Left renal cortex interstitium (tissue), 4 donors: Measurements from ENCODE around the gene TMEM176A. TPM values are rescaled to one million over a fixed set of nuclear protein-coding genes. Genes with fewer than 3 reads are reported as not detected.
"Not testable (repeated sequence)": the region's sequence is repeated elsewhere in the genome, so short reads cannot be mapped to it uniquely, and the experiment has no call there.

Experiments used
- DNase-seq, 4 donors: peaks; one replicate each; pipeline ENCODE4 v3.0.0-alpha.2; 2013; ENCODE audit warnings: low read depth in 4 of 4, low spot score in 2 of 4, missing footprints in 1 of 4
- polyA plus RNA-seq, 4 donors: library from polyadenylated mRNA; unstranded; fragments of 120-200 nt; gene quantifications; one replicate each; pipeline ENCODE4 v1.2.1, GENCODE V29; 2013; ENCODE audit not compliant: insufficient read length in 4 of 4

The TMEM176A gene, protein sequence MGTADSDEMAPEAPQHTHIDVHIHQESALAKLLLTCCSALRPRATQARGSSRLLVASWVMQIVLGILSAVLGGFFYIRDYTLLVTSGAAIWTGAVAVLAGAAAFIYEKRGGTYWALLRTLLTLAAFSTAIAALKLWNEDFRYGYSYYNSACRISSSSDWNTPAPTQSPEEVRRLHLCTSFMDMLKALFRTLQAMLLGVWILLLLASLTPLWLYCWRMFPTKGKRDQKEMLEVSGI
- polyA plus RNA-seq, result 100 to 1,000 TPM in 2 of 4 donors, 10 to 100 TPM in 2; 74.3 to 122 (median 96.8) TPM

DNA sequence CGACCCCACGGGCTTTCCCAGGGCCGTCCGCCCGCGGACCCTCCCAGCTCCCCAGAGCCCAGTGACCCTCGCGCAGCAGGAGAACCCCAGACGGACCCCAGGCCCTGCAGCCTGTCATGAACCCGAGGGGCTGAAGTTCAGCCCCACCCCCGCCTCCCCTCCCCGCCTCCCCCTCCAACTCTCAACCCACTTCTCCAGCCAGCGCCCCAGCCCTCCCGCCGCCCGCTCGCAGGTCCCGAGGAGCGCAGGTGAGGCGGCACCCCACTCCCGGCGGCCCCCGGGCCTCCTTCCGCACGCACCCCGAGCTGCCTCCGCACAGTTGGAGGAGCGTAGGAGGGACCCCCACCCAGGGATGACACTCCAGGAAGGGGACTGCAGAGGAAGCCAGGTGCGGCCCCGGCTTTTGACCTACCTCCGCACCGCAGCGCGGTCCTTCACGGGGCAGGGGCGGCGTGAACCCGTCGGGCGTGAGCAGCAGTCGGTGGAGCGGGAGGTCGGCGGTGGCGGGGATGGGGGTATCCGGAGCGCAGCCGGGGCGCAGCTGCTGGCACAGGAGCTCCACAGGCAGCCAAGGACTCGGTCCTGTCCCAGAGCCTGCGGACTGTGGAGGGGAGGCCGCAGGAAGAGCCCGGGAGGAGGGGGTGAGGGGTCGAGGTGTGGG lies at the start of gene TMEM176A:
TSS of gene TMEM176A (plus strand) at position 189 of the 661 bp plus-strand sequence. CDS start 782 bp downstream, outside the sequence.
- DNase-seq, result no peak

DNA sequence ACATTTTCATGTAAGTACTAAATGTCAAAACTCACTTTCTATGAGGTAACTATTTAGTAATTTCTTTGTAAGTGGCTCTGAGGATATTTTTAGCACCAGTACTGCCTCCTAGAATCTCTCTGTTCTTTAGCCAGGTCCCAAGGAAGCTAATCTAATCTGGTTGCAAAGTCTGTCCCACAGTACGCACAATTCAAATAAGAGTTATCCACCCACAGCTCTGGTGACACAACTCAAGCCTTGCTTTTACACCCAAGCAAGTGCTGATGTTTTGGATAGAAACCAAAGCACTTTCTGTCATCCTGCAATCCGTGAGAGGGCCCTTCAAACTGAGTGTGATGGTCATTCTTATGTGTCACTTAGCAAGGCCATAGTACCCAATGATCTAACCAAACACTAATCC lies 48.9 kb upstream of the TMEM176A start:
- DNase-seq, result no peak

- no peak for DNase-seq
These were observed 47.3 kb upstream of the TMEM176A start for GRCh38 chr7:150753239-150753638.

- DNase-seq, result no peak
These were observed 46.6 kb upstream of the TMEM176A start for GRCh38 chr7:150753826-150754603.

- no peak for DNase-seq
These were observed 45.6 kb upstream of the TMEM176A start for GRCh38 chr7:150754951-150755350.

- no peak for DNase-seq
These were observed 45.0 kb upstream of the TMEM176A start for GRCh38 chr7:150755473-150756099.

DNA sequence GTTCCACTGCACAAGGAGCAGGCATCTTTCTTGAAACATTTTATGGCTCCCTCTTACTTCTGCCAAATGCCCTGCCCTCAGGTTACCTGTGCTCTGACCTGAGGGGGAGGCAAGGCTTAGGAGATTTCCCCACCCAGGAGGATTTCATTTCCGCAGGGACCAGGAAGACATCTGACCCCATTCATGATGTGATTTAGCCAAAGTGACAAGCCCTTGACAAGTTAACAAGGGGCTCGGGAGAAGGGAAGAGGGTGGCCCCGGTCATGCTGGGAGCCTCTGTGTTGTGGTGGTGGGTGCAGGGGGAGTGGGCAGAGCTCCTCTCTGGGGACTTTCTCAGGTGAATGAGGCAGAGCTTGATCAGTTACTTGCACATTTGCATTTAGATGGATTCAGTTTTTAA lies 44.4 kb upstream of the TMEM176A start:
- no peak for DNase-seq

GRCh38 chr7:150756858-150757257 lies 43.7 kb upstream of the TMEM176A start:
- DNase-seq, result no peak

- no peak for DNase-seq
These were observed 41.1 kb upstream of the TMEM176A start for GRCh38 chr7:150759479-150759878.

GRCh38 chr7:150766334-150766709 lies 34.2 kb upstream of the TMEM176A start:
- no peak for DNase-seq

GRCh38 chr7:150769768-150770167 lies 30.8 kb upstream of the TMEM176A start:
- no peak for DNase-seq

GRCh38 chr7:150774131-150774530 lies 26.4 kb upstream of the TMEM176A start:
- DNase-seq, result not testable (repeated sequence)

- DNase-seq, result no peak
These were observed 22.4 kb upstream of the TMEM176A start for GRCh38 chr7:150778014-150778737.

DNA sequence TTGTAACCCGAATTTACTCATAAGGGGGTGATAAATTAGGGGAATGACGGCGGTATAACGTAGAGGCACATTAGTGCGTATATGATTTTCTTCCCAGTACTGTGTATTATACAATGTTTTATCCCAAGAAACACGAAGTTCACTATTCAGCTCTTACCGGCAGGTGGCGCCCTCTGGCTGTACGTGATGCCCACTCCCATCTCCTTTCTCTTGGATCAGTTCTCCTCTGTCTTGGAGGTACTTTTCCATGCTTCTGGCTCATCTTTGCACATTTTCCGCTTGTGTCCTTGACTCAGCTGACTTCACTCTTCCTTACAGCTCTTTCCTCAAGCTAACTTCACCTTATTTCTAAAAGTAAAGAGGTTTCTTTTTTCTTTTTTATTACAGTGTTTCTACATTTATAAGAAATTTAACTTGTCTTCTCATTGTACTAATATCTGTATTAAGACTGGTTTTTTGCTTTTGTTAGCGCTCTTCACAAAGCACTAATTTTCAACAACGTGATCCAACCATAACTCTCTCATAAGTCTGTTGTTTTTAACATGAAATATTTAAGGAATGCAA lies 21.7 kb upstream of the TMEM176A start:
- DNase-seq, result peak in 3 of 4 donors; percentile 42 to 63 (median 61)

DNA sequence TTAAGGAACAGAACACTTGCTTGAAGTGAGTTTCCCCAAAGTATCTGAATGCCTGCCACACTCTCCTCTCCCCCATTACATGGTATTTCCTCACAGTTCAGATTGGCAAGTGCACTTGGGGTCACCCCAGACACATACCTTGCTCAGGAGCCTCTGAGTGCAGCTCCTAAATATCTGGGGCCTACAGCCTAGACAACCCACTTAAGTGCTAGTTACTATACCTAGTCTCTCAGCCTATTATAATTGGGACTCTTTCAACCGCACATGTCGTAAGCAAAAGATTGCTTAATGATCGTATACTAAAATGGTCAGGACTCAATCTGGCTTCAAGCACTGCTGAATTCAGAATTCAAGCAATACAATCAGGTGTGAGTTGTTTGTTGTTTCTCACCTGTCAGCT lies 20.3 kb upstream of the TMEM176A start:
- no peak for DNase-seq

- no peak for DNase-seq
These were observed 19.5 kb upstream of the TMEM176A start for GRCh38 chr7:150781103-150781502.

DNA sequence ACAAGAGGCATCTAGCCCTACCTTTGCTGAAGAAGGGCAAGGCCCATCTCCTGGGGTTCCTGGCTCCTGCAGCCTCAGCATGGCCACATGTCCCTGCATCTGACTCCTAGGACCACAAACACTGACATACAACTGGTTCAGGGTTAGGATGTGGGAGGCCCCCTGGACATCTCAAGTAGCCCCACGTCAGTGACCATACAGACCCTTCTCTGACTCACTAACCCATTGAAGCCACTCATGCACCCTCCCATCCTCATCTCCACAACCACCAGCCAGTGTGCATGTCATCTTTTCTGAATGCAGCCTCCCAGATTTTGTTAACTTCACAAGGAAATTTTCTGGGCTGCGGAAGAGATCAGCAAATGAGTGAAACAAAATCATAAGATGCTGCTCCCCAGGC lies 18.6 kb upstream of the TMEM176A start:
- DNase-seq, result no peak

- no peak for DNase-seq
These were observed 16.3 kb upstream of the TMEM176A start for GRCh38 chr7:150784120-150784736.

DNA sequence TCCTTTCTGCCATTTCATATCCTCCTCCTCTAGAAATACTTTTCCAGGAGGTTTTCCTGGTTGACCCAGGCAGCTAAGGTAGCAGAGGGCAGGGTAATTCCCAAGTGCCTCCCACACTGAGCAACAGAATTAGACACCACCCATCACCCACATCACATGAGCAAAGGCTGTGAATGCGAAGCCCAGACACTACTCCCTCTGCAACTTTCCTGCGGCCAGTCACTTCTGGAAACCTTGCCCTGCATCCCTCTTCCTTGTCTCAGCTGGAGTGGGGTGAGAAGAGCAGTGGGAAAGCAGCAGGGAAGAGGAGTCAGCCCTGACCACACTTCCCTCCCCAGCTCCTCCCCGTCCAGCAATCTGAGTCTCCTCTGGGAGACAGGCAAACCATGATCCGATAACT lies 15.6 kb upstream of the TMEM176A start:
- DNase-seq, result no peak
